Measurements from ENCODE around the gene BEST4.

The BEST4 gene

GRCh38 chr1:44801491-44802305 is 13.7 kb upstream of the BEST4 start:
- peak in 1 of 2 donors; percentile 66 for DNase-seq

- DNase-seq, result peak; percentile 98 to 99
Measured at GRCh38 chr1:44799770-44800584, 12.0 kb upstream of the BEST4 start, which contains the start of gene PLK3. PLK3 (plus strand) TSS chr1:44800377; CDS start chr1:44800464, 87 bp downstream.

- DNase-seq, result no peak
Measured at GRCh38 chr1:44798481-44799365, 10.8 kb upstream of the BEST4 start.

GRCh38 chr1:44797886-44798285 is 9.9 kb upstream of the BEST4 start:
- peak in 1 of 2 donors; percentile 10 for DNase-seq

GRCh38 chr1:44792736-44793502 is 4.9 kb upstream of the BEST4 start:
- peak in 1 of 2 donors; percentile 12 for DNase-seq

GRCh38 chr1:44790968-44791801 is 3.2 kb upstream of the BEST4 start:
- no peak for DNase-seq

- no peak for DNase-seq
Measured at GRCh38 chr1:44787506-44787905, 464 bp downstream of the BEST4 start.

- DNase-seq, result no peak
Measured at GRCh38 chr1:44786841-44787426, 1.0 kb downstream of the BEST4 start.

GRCh38 chr1:44786138-44786840 is 1.7 kb downstream of the BEST4 start:
- DNase-seq, result peak; percentile 83

- DNase-seq, result no peak
Measured at GRCh38 chr1:44785501-44786137, 2.4 kb downstream of the BEST4 start.

GRCh38 chr1:44785029-44785380 is 3.0 kb downstream of the BEST4 start:
- DNase-seq, result no peak

GRCh38 chr1:44784094-44785028 is 3.6 kb downstream of the BEST4 start:
- peak in 1 of 2 donors; percentile 47 for DNase-seq

GRCh38 chr1:44783697-44784093 is 4.3 kb downstream of the BEST4 start:
- DNase-seq, result no peak

- no peak for DNase-seq
Measured at GRCh38 chr1:44780583-44781121, 7.3 kb downstream of the BEST4 start.

- no peak for DNase-seq
Measured at GRCh38 chr1:44778705-44779576, 9.0 kb downstream of the BEST4 start.

- DNase-seq, result no peak
Measured at GRCh38 chr1:44777969-44778635, 9.9 kb downstream of the BEST4 start.
